ENCODE data around the gene A4GALT. TPM values are rescaled to one million over a fixed set of nuclear protein-coding genes. Genes with fewer than 3 reads are reported as not detected.

The A4GALT gene
- total and polyA plus RNA-seq, 2 of the 13 experiments (the other 11 are each of a cell fraction or from before 2014, with no cell fraction given) = 0.09 to 1.1 TPM

GRCh38 chr22:42645938-42646568 is 74.6 kb downstream of the A4GALT start (continued):
- TF ChIP-seq SALL2 (CRISPR knock-in tag; IDR thresholded peaks at IDR 0.05) (no peak), ARNT (IDR thresholded peaks at IDR 0.05) (no peak), PHF5A (CRISPR knock-in tag; IDR thresholded peaks at IDR 0.05; ENCODE audit: low read depth, unreplicated experiment) (no peak), MTA1 (CRISPR knock-in tag; IDR thresholded peaks at IDR 0.05; ENCODE audit: borderline replicate concordance) (no peak; the same call in 1 of the 2 replicates), ZNF414 (CRISPR knock-in tag; IDR thresholded peaks at IDR 0.05) (peak; percentile 29; the same call in 1 of the 2 replicates), NKX3-1 (CRISPR knock-in tag; IDR thresholded peaks at IDR 0.05) (no peak), ZNF652 (CRISPR knock-in tag; IDR thresholded peaks at IDR 0.05; ENCODE audit: borderline replicate concordance, low read depth) (no peak), UBTF (CRISPR knock-in tag; IDR thresholded peaks at IDR 0.05) (peak; percentile 9; the same call in 1 of the 2 replicates), MTA3 (CRISPR knock-in tag; IDR thresholded peaks at IDR 0.05) (no peak), PCBP2 (optimal IDR thresholded peaks at IDR 0.05; ENCODE audit: low read depth, low read length, poor library complexity, severe bottlenecking) (no peak), CBX1 (IDR thresholded peaks at IDR 0.05; ENCODE audit: low read depth) (no peak), HOXA7 (CRISPR knock-in tag; IDR thresholded peaks at IDR 0.05) (no peak), ZNF850 (CRISPR knock-in tag; conservative IDR thresholded peaks at IDR 0.05) (no peak), ISX (CRISPR knock-in tag; conservative IDR thresholded peaks at IDR 0.05) (no peak), NR2F2 (IDR thresholded peaks at IDR 0.05; ENCODE audit: borderline replicate concordance, low read depth) (no peak), EP300 (IDR thresholded peaks at IDR 0.05; ENCODE audit: low read depth in 2 of 2, low read length in 2 of 2) (no peak), EP300 (CRISPR knock-in tag; IDR thresholded peaks at IDR 0.05; ENCODE audit: borderline replicate concordance) (no peak), POLR2A (IDR thresholded peaks at IDR 0.05; ENCODE audit: insufficient read depth in 1 of 2, low read depth in 2 of 2, low read length in 2 of 2) (peak in 1 of 2 experiments; percentile 63; a peak in 2 of 4 replicates), ZNF362 (CRISPR knock-in tag; IDR thresholded peaks at IDR 0.05; ENCODE audit: borderline replicate concordance) (no peak), ZNF17 (CRISPR knock-in tag; IDR thresholded peaks at IDR 0.05) (no peak), ZFP41 (CRISPR knock-in tag; IDR thresholded peaks at IDR 0.05; ENCODE audit: borderline replicate concordance) (no peak), TBX3 (IDR thresholded peaks at IDR 0.05; ENCODE audit: borderline replicate concordance) (no peak), ZNF30 (CRISPR knock-in tag; IDR thresholded peaks at IDR 0.05) (no peak), IRX3 (CRISPR knock-in tag; IDR thresholded peaks at IDR 0.05; ENCODE audit: borderline replicate concordance, low read depth) (no peak)
- TF ChIP-seq, protein P1, sequence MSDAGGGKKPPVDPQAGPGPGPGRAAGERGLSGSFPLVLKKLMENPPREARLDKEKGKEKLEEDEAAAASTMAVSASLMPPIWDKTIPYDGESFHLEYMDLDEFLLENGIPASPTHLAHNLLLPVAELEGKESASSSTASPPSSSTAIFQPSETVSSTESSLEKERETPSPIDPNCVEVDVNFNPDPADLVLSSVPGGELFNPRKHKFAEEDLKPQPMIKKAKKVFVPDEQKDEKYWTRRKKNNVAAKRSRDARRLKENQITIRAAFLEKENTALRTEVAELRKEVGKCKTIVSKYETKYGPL (CRISPR knock-in tag; IDR thresholded peaks at IDR 0.05) = no peak
- TF ChIP-seq, protein P2, sequence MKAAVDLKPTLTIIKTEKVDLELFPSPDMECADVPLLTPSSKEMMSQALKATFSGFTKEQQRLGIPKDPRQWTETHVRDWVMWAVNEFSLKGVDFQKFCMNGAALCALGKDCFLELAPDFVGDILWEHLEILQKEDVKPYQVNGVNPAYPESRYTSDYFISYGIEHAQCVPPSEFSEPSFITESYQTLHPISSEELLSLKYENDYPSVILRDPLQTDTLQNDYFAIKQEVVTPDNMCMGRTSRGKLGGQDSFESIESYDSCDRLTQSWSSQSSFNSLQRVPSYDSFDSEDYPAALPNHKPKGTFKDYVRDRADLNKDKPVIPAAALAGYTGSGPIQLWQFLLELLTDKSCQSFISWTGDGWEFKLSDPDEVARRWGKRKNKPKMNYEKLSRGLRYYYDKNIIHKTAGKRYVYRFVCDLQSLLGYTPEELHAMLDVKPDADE (CRISPR knock-in tag; IDR thresholded peaks at IDR 0.05) = no peak

All from HepG2 (cell line).